Stimulated activated effector memory CD8-positive, alpha-beta T cell treated with anti-CD3 and anti-CD28 coated beads, Interleukin-12 subunit alpha, Interleukin-12 subunit beta, amount 100 ng/mL, for 72 hours (primary cell): ENCODE results near the gene INTS14.

ENCODE experiments used
- ATAC-seq: fragments of 150-1000 bp; cut with Tn5 transposase; 2 replicates; pipeline ENCODE4 v1.10.0; 2021
- DNase-seq, 2 donors: peaks; one replicate each; pipeline ENCODE4 v3.0.0; 2021 to 2022; ENCODE audit warnings: low spot score in 2 of 2
- H3K27ac Mint-ChIP-seq: one replicate; pipeline ENCODE4 v1.8.0; 2022; ENCODE audit warnings: mild to moderate bottlenecking, mixed read lengths
- H3K36me3 Mint-ChIP-seq: one replicate; pipeline ENCODE4 v1.8.0; 2022; ENCODE audit warnings: mild to moderate bottlenecking, mixed read lengths
- H3K4me1 Mint-ChIP-seq: one replicate; pipeline ENCODE4 v1.8.0; 2022; ENCODE audit warnings: mixed read lengths
- H3K4me3 Mint-ChIP-seq: one replicate; pipeline ENCODE4 v1.8.0; 2022; ENCODE audit warnings: mild to moderate bottlenecking, mixed read lengths
- H3K9me3 Mint-ChIP-seq: one replicate; pipeline ENCODE4 v1.8.0; 2022; ENCODE audit warnings: mixed read lengths

INTS14 gene

GRCh38 chr15:65610871-65611718 lies at the start of gene INTS14:
Gene INTS14, minus strand, starts transcription at chr15:65611131. Its CDS starts 3,751 bp downstream, at chr15:65607380.
- Mint-ChIP-seq H3K36me3 (peaks cover 14% of the 10 kb centered on the region), H3K4me3 (peak within 1 kb of the TSS; percentile 93), H3K4me1 (peaks cover 37% of the 10 kb centered on the region), H3K9me3 (no peaks in the 10 kb centered on the region), H3K27ac (peak within 1 kb of the TSS; percentile 98)
- ATAC-seq (peak; percentile 98), DNase-seq (peak; percentile 91 to 96)

- Mint-ChIP-seq H3K9me3 (no peaks in the 10 kb centered on the region), H3K36me3 (peaks cover 100% of the 10 kb centered on the region), H3K27ac (no peak overlapping the region), H3K4me3 (no peak overlapping the region), H3K4me1 (no peaks in the 10 kb centered on the region)
- no peak for DNase-seq
- ATAC-seq: no peak
Observed at GRCh38 chr15:65659502-65660052, 48.6 kb upstream of the INTS14 start.

- peaks cover 95% of the 10 kb centered on the region for H3K36me3 Mint-ChIP-seq
Observed at GRCh38 chr15:65655457-65655856, 44.5 kb upstream of the INTS14 start.

GRCh38 chr15:65655026-65655425 lies 44.1 kb upstream of the INTS14 start:
- Mint-ChIP-seq H3K4me3 (no peak overlapping the region), H3K36me3 (peaks cover 92% of the 10 kb centered on the region), H3K9me3 (no peaks in the 10 kb centered on the region), H3K4me1 (peaks cover 8% of the 10 kb centered on the region), H3K27ac (peak overlapping the region; percentile 20)
- DNase-seq (no peak), ATAC-seq (no peak)

More at GRCh38 chr15:65655457-65655856, 44.5 kb upstream of the INTS14 start:
- H3K4me1 Mint-ChIP-seq: peaks cover 3% of the 10 kb centered on the region
- ATAC-seq (no peak), DNase-seq (no peak)
- H3K9me3 Mint-ChIP-seq: no peaks in the 10 kb centered on the region
- H3K4me3 Mint-ChIP-seq: no peak overlapping the region
- no peak overlapping the region for H3K27ac Mint-ChIP-seq

GRCh38 chr15:65653801-65654521 lies 43.0 kb upstream of the INTS14 start:
- Mint-ChIP-seq H3K9me3 (no peaks in the 10 kb centered on the region), H3K27ac (peak overlapping the region; percentile 70), H3K36me3 (peaks cover 82% of the 10 kb centered on the region), H3K4me3 (no peak overlapping the region), H3K4me1 (peaks cover 8% of the 10 kb centered on the region)
- DNase-seq (no peak), ATAC-seq (no peak)

- ATAC-seq (no peak), DNase-seq (no peak)
- Mint-ChIP-seq H3K36me3 (peaks cover 75% of the 10 kb centered on the region), H3K9me3 (no peaks in the 10 kb centered on the region), H3K4me3 (no peak overlapping the region), H3K4me1 (peaks cover 8% of the 10 kb centered on the region), H3K27ac (peak overlapping the region; percentile 70)
Observed at GRCh38 chr15:65653341-65653740, 42.4 kb upstream of the INTS14 start.

GRCh38 chr15:65651831-65652749 lies 41.2 kb upstream of the INTS14 start:
- H3K4me3 Mint-ChIP-seq: no peak overlapping the region
- DNase-seq: no peak
- peaks cover 8% of the 10 kb centered on the region for H3K4me1 Mint-ChIP-seq
- no peak for ATAC-seq
- peak overlapping the region; percentile 72 for H3K27ac Mint-ChIP-seq
- H3K36me3 Mint-ChIP-seq: peaks cover 63% of the 10 kb centered on the region
- no peaks in the 10 kb centered on the region for H3K9me3 Mint-ChIP-seq

- Mint-ChIP-seq H3K27ac (no peak overlapping the region), H3K9me3 (no peaks in the 10 kb centered on the region), H3K36me3 (peaks cover 52% of the 10 kb centered on the region), H3K4me1 (peaks cover 8% of the 10 kb centered on the region), H3K4me3 (no peak overlapping the region)
- no peak for ATAC-seq
- DNase-seq: no peak
Observed at GRCh38 chr15:65651042-65651322, 40.1 kb upstream of the INTS14 start.

- Mint-ChIP-seq H3K9me3 (no peaks in the 10 kb centered on the region), H3K36me3 (peaks cover 47% of the 10 kb centered on the region), H3K4me3 (no peak overlapping the region), H3K4me1 (peaks cover 8% of the 10 kb centered on the region), H3K27ac (peak overlapping the region; percentile 5)
- DNase-seq: no peak
- no peak for ATAC-seq
Observed at GRCh38 chr15:65650312-65651041, 39.5 kb upstream of the INTS14 start.

- Mint-ChIP-seq H3K4me3 (no peak overlapping the region), H3K27ac (peak overlapping the region; percentile 20), H3K9me3 (no peaks in the 10 kb centered on the region), H3K36me3 (peaks cover 15% of the 10 kb centered on the region), H3K4me1 (peaks cover 8% of the 10 kb centered on the region)
- ATAC-seq: no peak
- peak in 1 of 2 donors; percentile 40 for DNase-seq
Observed at GRCh38 chr15:65646486-65646885, 35.6 kb upstream of the INTS14 start.

- H3K36me3 Mint-ChIP-seq: peaks cover 5% of the 10 kb centered on the region
- no peak overlapping the region for H3K4me3 Mint-ChIP-seq
- no peak overlapping the region for H3K27ac Mint-ChIP-seq
- ATAC-seq (no peak), DNase-seq (peak in 1 of 2 donors; percentile 37)
- H3K4me1 Mint-ChIP-seq: peaks cover 4% of the 10 kb centered on the region
- H3K9me3 Mint-ChIP-seq: no peaks in the 10 kb centered on the region
Observed at GRCh38 chr15:65645392-65645791, 34.5 kb upstream of the INTS14 start.

GRCh38 chr15:65644282-65644681 lies 33.4 kb upstream of the INTS14 start:
- H3K36me3 Mint-ChIP-seq: peaks cover 4% of the 10 kb centered on the region
- no peaks in the 10 kb centered on the region for H3K4me1 Mint-ChIP-seq
- no peak for ATAC-seq
- DNase-seq: no peak
- no peak overlapping the region for H3K4me3 Mint-ChIP-seq
- H3K9me3 Mint-ChIP-seq: no peaks in the 10 kb centered on the region
- peak overlapping the region; percentile 20 for H3K27ac Mint-ChIP-seq

- H3K4me1 Mint-ChIP-seq: peaks cover 8% of the 10 kb centered on the region
- peak overlapping the region; percentile 26 for H3K27ac Mint-ChIP-seq
- ATAC-seq: no peak
- peaks cover 4% of the 10 kb centered on the region for H3K36me3 Mint-ChIP-seq
- no peaks in the 10 kb centered on the region for H3K9me3 Mint-ChIP-seq
- no peak overlapping the region for H3K4me3 Mint-ChIP-seq
- DNase-seq: no peak
Observed at GRCh38 chr15:65642594-65642993, 31.7 kb upstream of the INTS14 start.

GRCh38 chr15:65641768-65642475 lies 31.0 kb upstream of the INTS14 start:
- DNase-seq (no peak), ATAC-seq (no peak)
- Mint-ChIP-seq H3K4me1 (peaks cover 8% of the 10 kb centered on the region), H3K27ac (peak overlapping the region; percentile 72), H3K36me3 (peaks cover 4% of the 10 kb centered on the region), H3K4me3 (no peak overlapping the region), H3K9me3 (no peaks in the 10 kb centered on the region)
